BLaER1 treated with 17β-estradiol and CSF1 and Interleukin-3, amounts not matched to agents 10 nM and 100 nM (cell line): ENCODE results near the gene ANKFN1.

Experiments
- H3K27ac ChIP-seq, 11 experiments: shearing (Covaris generic); formaldehyde crosslinking; 2 replicates each; pipeline ENCODE4 v1.8.1; 2022
- H3K27me3 ChIP-seq, 11 experiments: shearing (Covaris generic); formaldehyde crosslinking; 2 replicates each; pipeline ENCODE4 v1.8.1; 2022
- H3K36me3 ChIP-seq, 11 experiments: shearing (Covaris generic); formaldehyde crosslinking; 2 replicates each; pipeline ENCODE4 v1.8.1; 2022
- H3K4me1 ChIP-seq, 10 experiments: shearing (Covaris generic); formaldehyde crosslinking; 2 replicates each; pipeline ENCODE4 v1.8.1; 2022
- H3K4me2 ChIP-seq, 11 experiments: shearing (Covaris generic); formaldehyde crosslinking; 2 replicates each; pipeline ENCODE4 v1.8.1; 2022
- H3K4me3 ChIP-seq, 10 experiments: shearing (Covaris generic); formaldehyde crosslinking; 2 replicates each; pipeline ENCODE4 v1.8.1; 2022
- H3K9ac ChIP-seq, 11 experiments: shearing (Covaris generic); formaldehyde crosslinking; 2 replicates each; pipeline ENCODE4 v1.8.1; 2022
- H3K9me3 ChIP-seq, 11 experiments: shearing (Covaris generic); formaldehyde crosslinking; replicated peaks in 1 of 11; 2 replicates each; pipeline ENCODE4 v1.8.1; 2022
- H4K20me1 ChIP-seq, 11 experiments: shearing (Covaris generic); formaldehyde crosslinking; 2 replicates each; pipeline ENCODE4 v1.8.1; 2022
- Cebpa-rat ChIP-seq, 11 experiments: shearing (Covaris generic); IDR thresholded peaks; 2 replicates each; pipeline ENCODE4 v1.8.1; 2022

The ANKFN1 gene

GRCh38 chr17:56478836-56479447 lies 325.7 kb downstream of the ANKFN1 start:
- Histone ChIP-seq H3K9me3 (peaks cover 0 to 20% (median 9%) of the 10 kb centered on the region in 11 experiments; a peak in 16 of 22 replicates), H3K4me3 (no peak overlapping the region), H4K20me1 (no peaks in the 10 kb centered on the region), H3K27me3 (no peaks in the 10 kb centered on the region), H3K9ac (no peak overlapping the region), H3K27ac (no peak overlapping the region), H3K4me1 (no peaks in the 10 kb centered on the region; a peak in 1 of 20 replicates), H3K4me2 (no peak overlapping the region), H3K36me3 (no peaks in the 10 kb centered on the region)
- TF ChIP-seq Cebpa-rat (IDR thresholded peaks at IDR 0.05) = no peak

- H3K9me3 ChIP-seq = peaks cover 0 to 20% (median 9%) of the 10 kb centered on the region in 11 experiments; a peak in 16 of 22 replicates
- no peak overlapping the region for H3K4me2 ChIP-seq
- no peak overlapping the region for H3K27ac ChIP-seq
- H3K9ac ChIP-seq = no peak overlapping the region
- no peaks in the 10 kb centered on the region for H4K20me1 ChIP-seq
- TF ChIP-seq Cebpa-rat (IDR thresholded peaks at IDR 0.05) = no peak
- H3K27me3 ChIP-seq = no peaks in the 10 kb centered on the region
- H3K36me3 ChIP-seq = no peaks in the 10 kb centered on the region
- no peak overlapping the region for H3K4me3 ChIP-seq
- H3K4me1 ChIP-seq = no peaks in the 10 kb centered on the region; a peak in 1 of 20 replicates
Observed at GRCh38 chr17:56480501-56480900, 327.2 kb downstream of the ANKFN1 start.

- Histone ChIP-seq H3K27ac (no peak overlapping the region), H3K4me1 (no peaks in the 10 kb centered on the region), H3K4me3 (no peak overlapping the region), H3K27me3 (no peaks in the 10 kb centered on the region), H3K9ac (no peak overlapping the region), H4K20me1 (no peaks in the 10 kb centered on the region), H3K9me3 (0 out of 22 replicates have a peak, but pooled peaks cover 0 to 11% (median 0%) of the 10 kb centered on the region in 11 experiments), H3K4me2 (no peak overlapping the region), H3K36me3 (no peaks in the 10 kb centered on the region)
- TF ChIP-seq Cebpa-rat (IDR thresholded peaks at IDR 0.05) = no peak
Observed at GRCh38 chr17:56481659-56482058, 328.4 kb downstream of the ANKFN1 start.

- H3K4me1 ChIP-seq = no peaks in the 10 kb centered on the region
- no peaks in the 10 kb centered on the region for H3K27me3 ChIP-seq
- TF ChIP-seq Cebpa-rat (IDR thresholded peaks at IDR 0.05) = no peak
- H3K9me3 ChIP-seq = 0 out of 22 replicates have a peak, but pooled peaks cover 0 to 5% (median 0%) of the 10 kb centered on the region in 11 experiments
- H3K4me3 ChIP-seq = no peak overlapping the region
- no peaks in the 10 kb centered on the region for H3K36me3 ChIP-seq
- no peaks in the 10 kb centered on the region for H4K20me1 ChIP-seq
- H3K27ac ChIP-seq = no peak overlapping the region
- H3K4me2 ChIP-seq = no peak overlapping the region
- H3K9ac ChIP-seq = no peak overlapping the region
Observed at GRCh38 chr17:56482229-56482628, 329.0 kb downstream of the ANKFN1 start.

- Histone ChIP-seq H3K9ac (no peak overlapping the region), H3K9me3 (no peaks in the 10 kb centered on the region), H3K27me3 (no peaks in the 10 kb centered on the region), H3K4me3 (no peak overlapping the region), H3K27ac (no peak overlapping the region), H3K36me3 (no peaks in the 10 kb centered on the region), H4K20me1 (no peaks in the 10 kb centered on the region), H3K4me2 (no peak overlapping the region), H3K4me1 (no peaks in the 10 kb centered on the region)
- no peak for TF ChIP-seq Cebpa-rat (IDR thresholded peaks at IDR 0.05)
Observed at GRCh38 chr17:56486732-56487131, 333.5 kb downstream of the ANKFN1 start.

- no peak for TF ChIP-seq Cebpa-rat (IDR thresholded peaks at IDR 0.05)
- Histone ChIP-seq H3K9ac (no peak overlapping the region), H4K20me1 (no peaks in the 10 kb centered on the region), H3K9me3 (no peaks in the 10 kb centered on the region), H3K27ac (no peak overlapping the region), H3K36me3 (no peaks in the 10 kb centered on the region), H3K4me2 (no peak overlapping the region), H3K4me3 (no peak overlapping the region), H3K27me3 (no peaks in the 10 kb centered on the region), H3K4me1 (no peaks in the 10 kb centered on the region)
Observed at GRCh38 chr17:56488800-56489199, 335.5 kb downstream of the ANKFN1 start.

GRCh38 chr17:56489980-56490379 lies 336.7 kb downstream of the ANKFN1 start:
- Histone ChIP-seq H3K4me1 (no peaks in the 10 kb centered on the region), H4K20me1 (no peaks in the 10 kb centered on the region), H3K9me3 (no peaks in the 10 kb centered on the region), H3K27ac (no peak overlapping the region), H3K9ac (no peak overlapping the region), H3K4me3 (no peak overlapping the region), H3K36me3 (no peaks in the 10 kb centered on the region), H3K27me3 (no peaks in the 10 kb centered on the region), H3K4me2 (no peak overlapping the region)
- no peak for TF ChIP-seq Cebpa-rat (IDR thresholded peaks at IDR 0.05)

- H3K27ac ChIP-seq = no peak overlapping the region
- no peaks in the 10 kb centered on the region for H3K36me3 ChIP-seq
- no peak overlapping the region for H3K4me3 ChIP-seq
- no peaks in the 10 kb centered on the region for H3K4me1 ChIP-seq
- no peaks in the 10 kb centered on the region for H3K9me3 ChIP-seq
- no peak for TF ChIP-seq Cebpa-rat (IDR thresholded peaks at IDR 0.05)
- no peaks in the 10 kb centered on the region for H3K27me3 ChIP-seq
- no peaks in the 10 kb centered on the region for H4K20me1 ChIP-seq
- H3K4me2 ChIP-seq = no peak overlapping the region
- H3K9ac ChIP-seq = no peak overlapping the region
Observed at GRCh38 chr17:56495556-56495955, 342.3 kb downstream of the ANKFN1 start.

GRCh38 chr17:56497132-56497531 lies 343.9 kb downstream of the ANKFN1 start:
- no peak overlapping the region for H3K9ac ChIP-seq
- H3K36me3 ChIP-seq = no peaks in the 10 kb centered on the region
- no peaks in the 10 kb centered on the region for H4K20me1 ChIP-seq
- no peaks in the 10 kb centered on the region for H3K27me3 ChIP-seq
- no peak overlapping the region for H3K27ac ChIP-seq
- no peak overlapping the region for H3K4me2 ChIP-seq
- H3K9me3 ChIP-seq = no peaks in the 10 kb centered on the region
- peaks cover 0 to 7% (median 0%) of the 10 kb centered on the region in 10 experiments; a peak in 6 of 20 replicates for H3K4me1 ChIP-seq
- H3K4me3 ChIP-seq = no peak overlapping the region
- TF ChIP-seq Cebpa-rat (IDR thresholded peaks at IDR 0.05) = no peak

- Histone ChIP-seq H4K20me1 (no peaks in the 10 kb centered on the region), H3K9me3 (no peaks in the 10 kb centered on the region), H3K4me3 (no peak overlapping the region), H3K27me3 (no peaks in the 10 kb centered on the region), H3K4me1 (peaks cover 0 to 8% (median 0%) of the 10 kb centered on the region in 10 experiments; a peak in 6 of 20 replicates), H3K27ac (no peak overlapping the region), H3K36me3 (no peaks in the 10 kb centered on the region), H3K9ac (no peak overlapping the region), H3K4me2 (no peak overlapping the region)
- TF ChIP-seq Cebpa-rat (IDR thresholded peaks at IDR 0.05) = no peak
Observed at GRCh38 chr17:56499799-56500388, 346.6 kb downstream of the ANKFN1 start.
